Measurements from ENCODE around the gene SDR39U1.
"Not testable (repeated sequence)": the region's sequence is repeated elsewhere in the genome, so short reads cannot be mapped to it uniquely, and the experiment has no call there.

The SDR39U1 gene

GRCh38 chr14:24475261-24475660 lies 32.7 kb upstream of the SDR39U1 start:
- DNase-seq (ENCODE audit: low spot score): no peak
- TF ChIP-seq CTCF (IDR thresholded peaks at IDR 0.05; ENCODE audit: poor library complexity, severe bottlenecking): no peak
- Histone ChIP-seq H3K27ac (ENCODE audit: poor library complexity, severe bottlenecking) (no peak overlapping the region), H3K4me3 (ENCODE audit: severe bottlenecking) (no peak overlapping the region), H3K27me3 (ENCODE audit: insufficient read depth, poor library complexity, severe bottlenecking) (no peaks in the 10 kb centered on the region), H3K9me3 (ENCODE audit: severe bottlenecking) (no peaks in the 10 kb centered on the region), H3K4me1 (ENCODE audit: insufficient read depth, poor library complexity, severe bottlenecking) (no peaks in the 10 kb centered on the region), H3K36me3 (ENCODE audit: low read depth) (no peaks in the 10 kb centered on the region)
- no peak for ATAC-seq (ENCODE audit: low read depth)

- DNase-seq (ENCODE audit: low spot score) (no peak), ATAC-seq (ENCODE audit: low read depth) (no peak)
- H3K4me3 ChIP-seq (ENCODE audit: severe bottlenecking): no peak overlapping the region
- H3K27me3 ChIP-seq (ENCODE audit: insufficient read depth, poor library complexity, severe bottlenecking): no peaks in the 10 kb centered on the region
- H3K9me3 ChIP-seq (ENCODE audit: severe bottlenecking): no peaks in the 10 kb centered on the region
- no peak overlapping the region for H3K27ac ChIP-seq (ENCODE audit: poor library complexity, severe bottlenecking)
- H3K36me3 ChIP-seq (ENCODE audit: low read depth): no peaks in the 10 kb centered on the region
- no peaks in the 10 kb centered on the region for H3K4me1 ChIP-seq (ENCODE audit: insufficient read depth, poor library complexity, severe bottlenecking)
- no peak for TF ChIP-seq CTCF (IDR thresholded peaks at IDR 0.05; ENCODE audit: poor library complexity, severe bottlenecking)
Measured at GRCh38 chr14:24473211-24473610, 30.6 kb upstream of the SDR39U1 start.

- DNase-seq (ENCODE audit: low spot score); H3K4me3 ChIP-seq (ENCODE audit: severe bottlenecking); H3K9me3 ChIP-seq (ENCODE audit: severe bottlenecking); H3K27ac ChIP-seq (ENCODE audit: poor library complexity, severe bottlenecking); H3K4me1 ChIP-seq (ENCODE audit: insufficient read depth, poor library complexity, severe bottlenecking); H3K36me3 ChIP-seq (ENCODE audit: low read depth); ATAC-seq (ENCODE audit: low read depth); H3K27me3 ChIP-seq (ENCODE audit: insufficient read depth, poor library complexity, severe bottlenecking): not testable (repeated sequence)
Measured at GRCh38 chr14:24470450-24470849, 27.9 kb upstream of the SDR39U1 start.

GRCh38 chr14:24465805-24466204 lies 23.2 kb upstream of the SDR39U1 start:
- Histone ChIP-seq H3K27me3 (ENCODE audit: insufficient read depth, poor library complexity, severe bottlenecking) (no peaks in the 10 kb centered on the region), H3K36me3 (ENCODE audit: low read depth) (no peaks in the 10 kb centered on the region), H3K27ac (ENCODE audit: poor library complexity, severe bottlenecking) (no peak overlapping the region), H3K9me3 (ENCODE audit: severe bottlenecking) (no peaks in the 10 kb centered on the region), H3K4me1 (ENCODE audit: insufficient read depth, poor library complexity, severe bottlenecking) (no peaks in the 10 kb centered on the region), H3K4me3 (ENCODE audit: severe bottlenecking) (no peak overlapping the region)
- TF ChIP-seq CTCF (IDR thresholded peaks at IDR 0.05; ENCODE audit: poor library complexity, severe bottlenecking): no peak
- ATAC-seq (ENCODE audit: low read depth): no peak
- DNase-seq (ENCODE audit: low spot score): no peak

- no peak overlapping the region for H3K27ac ChIP-seq (ENCODE audit: poor library complexity, severe bottlenecking)
- H3K36me3 ChIP-seq (ENCODE audit: low read depth): no peaks in the 10 kb centered on the region
- no peaks in the 10 kb centered on the region for H3K9me3 ChIP-seq (ENCODE audit: severe bottlenecking)
- no peaks in the 10 kb centered on the region for H3K27me3 ChIP-seq (ENCODE audit: insufficient read depth, poor library complexity, severe bottlenecking)
- no peak overlapping the region for H3K4me3 ChIP-seq (ENCODE audit: severe bottlenecking)
- ATAC-seq (ENCODE audit: low read depth) (no peak), DNase-seq (ENCODE audit: low spot score) (no peak)
- no peak for TF ChIP-seq CTCF (IDR thresholded peaks at IDR 0.05; ENCODE audit: poor library complexity, severe bottlenecking)
- no peaks in the 10 kb centered on the region for H3K4me1 ChIP-seq (ENCODE audit: insufficient read depth, poor library complexity, severe bottlenecking)
Measured at GRCh38 chr14:24465368-24465767, 22.8 kb upstream of the SDR39U1 start.
